ENCODE results near the gene SH2D4B.

DNA sequence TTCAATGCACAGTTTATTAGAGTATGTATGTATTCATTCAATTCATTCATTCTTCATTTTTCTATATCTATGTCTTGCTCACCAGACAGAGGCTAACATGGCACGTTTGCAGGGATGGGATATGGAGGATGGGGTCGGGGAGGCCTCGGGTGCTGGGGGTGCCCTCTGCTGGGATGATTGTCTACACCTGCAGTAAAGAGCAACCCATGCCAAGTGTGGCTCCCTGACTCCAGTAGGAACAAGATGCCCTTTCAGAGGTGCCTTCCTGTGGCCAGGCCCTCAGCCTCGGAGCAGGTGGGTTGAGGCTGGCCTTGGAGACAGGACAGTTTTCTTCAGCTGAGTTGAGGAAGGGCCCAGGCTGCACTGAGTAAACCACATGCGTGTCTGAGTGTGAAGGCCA, 157.2 kb downstream of the SH2D4B start:
- TF ChIP-seq CTCF (IDR thresholded peaks at IDR 0.05) (no peak), POLR2A (IDR thresholded peaks at IDR 0.05) (no peak)

All from tibial nerve (tissue), 3 donors.